ENCODE results near the gene PDZD2.
"Not testable (repeated sequence)": the region's sequence is repeated elsewhere in the genome, so short reads cannot be mapped to it uniquely, and the experiment has no call there.

PDZD2 gene

DNA sequence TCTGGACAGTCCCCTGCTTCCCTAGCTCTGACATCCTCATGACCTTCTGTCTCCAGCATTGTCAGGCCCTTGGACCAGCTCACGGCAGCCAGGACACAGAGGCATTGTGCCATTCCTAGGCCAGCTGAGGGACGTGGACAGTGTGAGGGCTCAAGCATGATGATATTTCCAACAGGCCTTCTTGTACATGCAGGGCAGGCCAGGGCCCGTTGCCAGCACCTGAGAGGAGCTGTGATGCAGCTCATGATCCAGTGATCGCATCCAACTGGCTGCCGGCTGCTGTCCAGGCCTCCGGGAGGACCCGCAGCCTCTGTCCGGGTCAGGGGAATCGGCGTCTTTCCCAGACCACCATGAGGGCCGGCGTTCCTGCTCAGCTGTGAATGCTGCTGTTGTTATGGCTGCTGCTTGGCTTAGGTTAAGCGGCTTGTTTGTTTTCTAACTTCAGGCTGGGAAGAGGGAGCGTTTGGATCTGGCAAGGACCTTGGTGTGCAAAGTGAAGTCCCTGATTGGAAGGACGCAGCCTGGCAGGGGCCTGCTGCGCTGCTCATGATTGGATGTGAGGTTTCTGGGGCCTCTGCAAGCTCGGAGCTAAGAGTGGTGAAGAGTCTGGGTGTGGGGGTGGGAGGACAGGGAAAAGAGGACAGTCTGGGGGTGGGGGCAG is 53.8 kb downstream of the PDZD2 start:
- no peak for DNase-seq

DNA sequence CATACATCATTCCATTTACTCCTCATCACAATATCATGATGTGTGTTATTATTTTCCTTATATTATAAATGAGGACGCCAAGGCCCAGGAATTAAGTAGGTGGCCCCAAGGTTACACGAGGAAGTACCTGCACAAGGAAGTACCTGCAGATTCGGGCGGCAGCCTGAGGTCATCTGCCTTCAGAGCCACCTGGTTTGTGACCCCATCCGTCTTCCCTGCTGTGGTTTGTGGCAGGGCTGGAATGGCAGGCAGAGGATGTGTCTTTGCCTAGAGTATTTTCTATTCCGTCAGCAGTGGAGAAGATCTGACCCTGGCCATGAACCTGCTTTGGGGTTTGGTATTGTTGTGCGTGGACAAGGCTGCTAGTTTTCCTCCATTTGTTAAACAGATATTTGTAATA is 59.7 kb downstream of the PDZD2 start:
- no peak for DNase-seq

- no peak for DNase-seq
These were observed 62.8 kb downstream of the PDZD2 start for GRCh38 chr5:31701642-31702299.

- no peak for DNase-seq
These were observed 63.8 kb downstream of the PDZD2 start for GRCh38 chr5:31702712-31703111.

GRCh38 chr5:31703757-31704156 is 64.8 kb downstream of the PDZD2 start:
- DNase-seq = no peak

GRCh38 chr5:31706186-31706585 is 67.3 kb downstream of the PDZD2 start:
- DNase-seq = no peak

- no peak for DNase-seq
These were observed 68.4 kb downstream of the PDZD2 start for GRCh38 chr5:31707329-31707728.

DNA sequence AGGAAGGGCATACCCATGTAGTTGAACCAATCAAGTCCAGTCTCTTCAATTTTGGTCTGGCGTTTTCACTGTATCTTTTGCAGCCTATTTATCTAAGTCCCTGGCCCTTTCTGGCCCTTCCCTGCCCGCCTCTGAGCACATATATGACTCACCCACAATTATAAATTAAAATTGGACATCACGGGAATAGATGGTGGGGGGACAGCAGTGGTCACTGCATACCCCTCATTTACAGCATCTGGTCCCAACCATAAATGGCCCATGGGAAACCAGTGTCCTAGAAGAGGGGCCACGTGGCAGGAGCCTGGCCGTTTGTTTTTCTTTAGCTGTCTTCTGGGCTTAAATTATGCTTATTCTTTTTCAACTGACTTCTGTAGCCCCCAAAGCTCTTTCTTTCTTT is 69.2 kb downstream of the PDZD2 start:
- no peak for DNase-seq

GRCh38 chr5:31711363-31711762 is 72.4 kb downstream of the PDZD2 start:
- no peak for DNase-seq

DNA sequence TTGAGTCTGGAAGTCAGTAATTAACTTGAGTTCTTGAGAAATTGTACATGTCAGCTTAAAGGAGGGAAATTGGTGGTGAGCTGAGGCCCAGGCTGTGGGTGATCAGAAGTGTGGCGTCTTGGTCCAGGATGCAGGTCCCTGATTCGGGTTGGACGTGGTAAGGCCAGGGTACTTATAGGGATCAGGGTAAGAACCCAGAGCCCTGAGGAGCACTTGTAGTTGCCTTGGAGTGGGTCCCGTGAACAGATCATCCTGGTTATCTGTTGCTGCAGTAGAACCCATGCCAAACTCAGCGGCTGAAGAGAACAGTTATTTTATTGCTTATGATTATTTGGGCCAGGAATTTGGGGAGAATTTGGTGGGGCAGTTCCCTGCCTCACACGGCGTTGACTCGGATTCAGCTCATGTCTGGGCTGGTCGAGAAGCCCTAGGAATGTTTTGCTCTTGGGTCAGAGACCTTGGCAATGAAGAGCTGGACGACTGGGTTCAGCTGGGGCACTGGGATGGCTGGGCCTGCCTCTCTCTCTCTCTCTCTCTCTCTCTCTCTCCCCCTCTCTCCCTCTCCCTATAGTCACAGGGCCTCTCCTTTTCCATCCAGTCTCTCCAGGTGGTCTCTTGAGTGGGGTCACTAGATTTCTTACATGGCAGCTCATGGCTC is 73.1 kb downstream of the PDZD2 start:
- DNase-seq = no peak

DNA sequence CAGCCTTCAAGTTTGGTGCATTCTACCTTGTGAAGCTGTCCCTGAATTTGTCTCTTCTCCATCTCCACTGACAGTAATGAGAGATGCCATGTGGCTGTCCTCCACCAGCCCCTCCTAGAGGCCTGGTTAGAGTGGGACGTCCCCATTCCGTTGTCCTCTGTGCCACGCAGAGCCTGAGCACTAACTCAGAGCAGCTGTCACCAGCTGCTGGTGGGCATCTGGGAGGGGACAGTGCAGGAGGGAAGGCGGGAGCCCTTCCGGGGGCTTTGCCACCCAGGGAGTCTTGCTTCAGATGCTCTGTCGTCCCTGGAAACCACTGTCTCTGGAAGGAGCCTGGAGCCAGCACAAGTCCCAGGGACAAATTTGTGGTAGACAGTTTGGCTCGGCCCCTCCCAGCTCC is 78.6 kb downstream of the PDZD2 start:
- DNase-seq = no peak

DNA sequence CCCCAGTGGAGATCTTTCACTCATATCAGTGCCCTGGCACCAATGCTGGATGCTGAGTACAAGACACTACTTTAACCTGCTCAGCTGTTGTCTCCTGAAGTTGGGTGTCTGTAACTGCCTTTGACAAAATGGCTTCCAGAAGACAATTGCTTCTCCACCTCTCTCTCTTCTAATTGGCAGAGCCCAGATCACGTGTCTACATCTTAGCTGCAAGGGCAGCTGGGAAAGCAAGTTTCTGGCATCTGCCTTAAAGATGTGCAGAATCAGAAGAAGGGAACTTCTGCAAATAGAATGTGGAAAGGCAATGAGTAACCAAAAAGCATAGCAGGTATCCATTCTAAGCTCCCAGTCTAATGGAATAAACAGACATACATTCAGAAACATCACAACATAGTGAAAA is 81.1 kb downstream of the PDZD2 start:
- no peak for DNase-seq

DNA sequence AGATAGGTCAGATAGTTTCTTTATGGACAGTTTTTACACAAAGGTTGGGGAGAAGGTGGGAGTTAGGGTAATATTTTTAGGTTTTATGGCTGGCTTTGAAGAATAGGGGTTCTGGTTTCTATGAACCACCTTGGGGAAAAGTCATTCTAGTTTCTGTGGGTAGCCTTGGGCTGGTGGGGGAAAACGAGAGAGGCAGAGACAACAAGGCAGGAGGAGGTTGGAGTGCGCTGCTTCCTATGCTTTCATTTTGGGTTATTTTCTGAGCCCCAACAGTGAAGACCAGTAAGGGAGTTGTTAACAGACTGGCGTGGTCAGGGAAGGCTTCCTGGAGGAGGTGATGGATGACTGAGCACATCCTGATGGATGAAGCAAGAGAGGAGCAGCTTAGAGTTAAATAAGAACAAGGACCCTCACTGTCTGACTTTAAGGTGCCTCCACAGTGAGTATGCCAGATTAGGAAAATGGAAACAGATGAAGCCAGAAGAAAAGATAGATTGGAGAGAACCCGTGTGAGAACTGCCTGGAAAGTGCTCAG is 81.9 kb downstream of the PDZD2 start:
- DNase-seq = no peak

- no peak for DNase-seq
These were observed 83.2 kb downstream of the PDZD2 start for GRCh38 chr5:31722111-31722510.

- no peak for DNase-seq
These were observed 87.1 kb downstream of the PDZD2 start for GRCh38 chr5:31725996-31726395.

- no peak for DNase-seq
These were observed 88.0 kb downstream of the PDZD2 start for GRCh38 chr5:31726952-31727351.

DNA sequence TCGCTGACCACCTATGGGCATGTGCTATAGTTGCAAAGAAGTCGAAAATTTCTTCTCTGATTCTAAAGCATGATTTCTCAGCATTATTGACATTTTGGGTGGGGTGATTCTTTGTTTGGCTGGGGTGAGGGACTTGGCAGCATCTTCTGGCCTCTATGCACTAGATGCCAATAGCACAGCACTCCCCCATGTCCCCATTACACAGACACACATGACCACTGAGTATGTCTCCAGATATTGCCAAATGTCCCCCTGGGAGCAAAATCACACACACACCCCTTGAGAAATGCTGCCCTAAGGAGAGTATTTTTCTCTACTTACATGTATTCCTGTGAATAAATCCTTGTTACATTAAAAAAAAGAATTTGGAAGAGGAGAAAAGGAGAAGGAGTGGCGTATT is 89.1 kb downstream of the PDZD2 start:
- no peak for DNase-seq

DNA sequence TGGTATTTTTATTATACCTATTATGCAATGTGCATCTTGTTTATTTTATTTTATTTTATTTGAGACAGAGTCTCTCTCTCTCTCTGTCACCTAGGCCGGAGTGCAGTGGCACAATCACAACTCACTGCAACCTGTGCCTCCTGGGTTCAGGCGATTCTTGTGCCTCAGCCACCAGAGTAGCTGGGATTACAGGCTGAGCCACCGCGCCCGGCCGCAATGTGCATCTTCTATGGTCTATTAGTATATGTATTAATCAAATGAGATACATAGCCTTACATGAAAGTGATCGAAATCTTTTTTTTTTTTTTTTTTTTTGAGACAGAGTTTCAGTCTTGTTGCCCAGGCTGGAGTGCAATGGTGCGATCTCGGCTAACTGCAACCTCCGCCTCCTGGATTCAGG is 89.9 kb downstream of the PDZD2 start:
- DNase-seq = not testable (repeated sequence)

DNA sequence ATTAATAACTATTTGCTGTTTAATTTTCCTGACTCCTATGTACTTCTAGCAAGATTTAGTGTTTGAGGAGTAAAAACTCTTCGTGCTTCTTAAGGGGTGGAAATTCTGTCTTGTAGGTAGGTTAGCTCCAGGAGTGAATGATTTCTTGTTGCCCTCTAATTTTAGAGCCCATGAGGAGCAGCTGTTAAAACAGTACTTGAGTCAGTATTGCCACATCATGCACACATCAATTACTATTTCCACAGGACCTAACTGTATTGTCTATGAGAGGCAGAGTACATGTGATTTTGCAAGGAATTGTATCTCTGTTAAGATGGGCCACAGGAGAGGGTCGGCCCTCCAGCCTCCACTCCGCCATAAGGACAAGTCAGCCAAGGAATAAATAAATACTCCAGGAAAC is 91.2 kb downstream of the PDZD2 start:
- DNase-seq = no peak

DNA sequence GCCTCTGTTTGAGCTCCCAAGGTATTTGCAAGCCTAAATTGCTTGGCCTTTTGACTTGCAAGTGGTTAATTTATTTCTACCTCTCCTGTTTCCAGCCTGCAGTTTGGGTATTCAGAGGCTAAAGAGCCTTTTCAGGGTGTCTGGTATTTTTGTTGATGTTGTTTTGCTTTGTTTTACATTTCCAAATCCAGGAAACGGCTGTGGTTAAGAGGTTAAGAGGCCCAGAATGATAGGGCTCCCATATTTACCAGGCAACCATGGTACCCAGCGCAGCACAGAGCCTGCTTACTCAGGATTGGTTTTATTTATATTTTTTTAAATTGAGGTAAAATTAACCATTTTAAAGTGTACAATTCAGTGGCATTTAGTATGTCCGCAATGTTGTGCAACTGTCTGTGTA is 92.1 kb downstream of the PDZD2 start:
- DNase-seq = no peak

GRCh38 chr5:31731710-31732301 is 92.9 kb downstream of the PDZD2 start:
- DNase-seq = no peak

GRCh38 chr5:31732821-31733220 is 93.9 kb downstream of the PDZD2 start:
- not testable (repeated sequence) for DNase-seq

- no peak for DNase-seq
These were observed 94.4 kb downstream of the PDZD2 start for GRCh38 chr5:31733371-31733770.

DNA sequence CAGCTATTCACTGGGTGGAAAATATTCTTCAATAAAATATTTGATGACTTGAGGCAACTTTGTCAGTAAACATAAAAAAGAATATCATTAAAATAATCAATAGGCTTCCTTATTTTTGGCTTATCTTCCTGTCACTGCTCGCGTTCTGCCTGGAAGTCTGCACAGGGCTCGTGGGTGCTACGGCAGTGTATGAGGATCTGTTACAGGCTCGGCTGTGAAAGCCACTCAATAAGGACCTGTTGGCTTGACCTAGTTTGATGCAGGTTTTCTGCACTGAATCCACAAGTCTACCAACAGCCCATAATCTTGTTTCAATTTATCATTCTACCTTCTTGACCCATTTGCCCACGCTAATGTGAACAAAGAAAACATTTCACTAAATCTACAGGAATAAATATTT is 97.2 kb downstream of the PDZD2 start:
- no peak for DNase-seq
